ENCODE data around the gene BATF3. TPM values are rescaled to one million over a fixed set of nuclear protein-coding genes. Genes with fewer than 3 reads are reported as not detected.

Gene BATF3
- total RNA-seq, 1 donor: 3.0 TPM

DNA sequence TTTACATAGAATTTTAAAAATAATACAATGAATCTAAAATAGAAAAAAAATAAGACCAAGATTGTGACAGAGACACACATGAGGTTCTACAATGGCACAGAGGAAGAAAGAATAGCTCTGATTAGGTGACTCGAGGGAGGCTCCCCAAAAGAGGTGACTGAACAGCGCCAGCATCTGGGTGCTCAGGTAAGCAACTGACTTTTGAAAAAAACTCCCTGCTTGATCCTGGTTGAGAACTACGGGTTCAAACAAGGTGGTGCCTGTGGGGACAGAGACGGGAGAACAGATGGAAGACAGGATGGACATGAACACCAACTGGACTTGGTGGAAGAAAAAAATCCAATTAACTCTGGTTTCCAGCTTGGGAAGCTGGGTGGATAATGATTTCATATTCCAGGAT, 22.5 kb downstream of the BATF3 start:
- H3K4me3 ChIP-seq (ENCODE audit: low read depth, low read length): no peak overlapping the region
- TF ChIP-seq, protein P1, sequence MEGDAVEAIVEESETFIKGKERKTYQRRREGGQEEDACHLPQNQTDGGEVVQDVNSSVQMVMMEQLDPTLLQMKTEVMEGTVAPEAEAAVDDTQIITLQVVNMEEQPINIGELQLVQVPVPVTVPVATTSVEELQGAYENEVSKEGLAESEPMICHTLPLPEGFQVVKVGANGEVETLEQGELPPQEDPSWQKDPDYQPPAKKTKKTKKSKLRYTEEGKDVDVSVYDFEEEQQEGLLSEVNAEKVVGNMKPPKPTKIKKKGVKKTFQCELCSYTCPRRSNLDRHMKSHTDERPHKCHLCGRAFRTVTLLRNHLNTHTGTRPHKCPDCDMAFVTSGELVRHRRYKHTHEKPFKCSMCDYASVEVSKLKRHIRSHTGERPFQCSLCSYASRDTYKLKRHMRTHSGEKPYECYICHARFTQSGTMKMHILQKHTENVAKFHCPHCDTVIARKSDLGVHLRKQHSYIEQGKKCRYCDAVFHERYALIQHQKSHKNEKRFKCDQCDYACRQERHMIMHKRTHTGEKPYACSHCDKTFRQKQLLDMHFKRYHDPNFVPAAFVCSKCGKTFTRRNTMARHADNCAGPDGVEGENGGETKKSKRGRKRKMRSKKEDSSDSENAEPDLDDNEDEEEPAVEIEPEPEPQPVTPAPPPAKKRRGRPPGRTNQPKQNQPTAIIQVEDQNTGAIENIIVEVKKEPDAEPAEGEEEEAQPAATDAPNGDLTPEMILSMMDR (IDR thresholded peaks at IDR 0.05; ENCODE audit: insufficient read depth, low read depth, low read length): no peak
- DNase-seq (ENCODE audit: low read depth): no peak

DNA sequence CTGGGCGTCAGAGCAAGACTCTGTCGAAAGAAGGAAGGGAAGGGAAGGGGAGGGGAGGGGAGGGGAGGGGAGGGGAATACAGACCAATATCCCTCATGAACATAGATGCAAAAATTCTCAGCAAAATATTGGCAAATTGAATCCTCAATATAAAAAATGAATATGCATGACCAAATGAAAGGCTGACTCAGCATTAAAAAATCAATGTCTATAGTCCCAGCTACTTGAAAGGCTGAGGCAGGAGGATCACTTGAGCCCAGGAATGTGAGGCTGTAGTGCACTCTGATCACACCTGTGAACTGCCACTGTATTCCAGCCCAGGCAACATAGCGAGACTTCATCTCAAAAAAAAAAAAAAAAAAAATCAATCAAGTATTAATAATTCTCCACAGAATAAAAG, 24.0 kb downstream of the BATF3 start:
- no peak for DNase-seq (ENCODE audit: low read depth)
- TF ChIP-seq, protein P1 (IDR thresholded peaks at IDR 0.05; ENCODE audit: insufficient read depth, low read depth, low read length): no peak
- no peak overlapping the region for H3K4me3 ChIP-seq (ENCODE audit: low read depth, low read length)

DNA sequence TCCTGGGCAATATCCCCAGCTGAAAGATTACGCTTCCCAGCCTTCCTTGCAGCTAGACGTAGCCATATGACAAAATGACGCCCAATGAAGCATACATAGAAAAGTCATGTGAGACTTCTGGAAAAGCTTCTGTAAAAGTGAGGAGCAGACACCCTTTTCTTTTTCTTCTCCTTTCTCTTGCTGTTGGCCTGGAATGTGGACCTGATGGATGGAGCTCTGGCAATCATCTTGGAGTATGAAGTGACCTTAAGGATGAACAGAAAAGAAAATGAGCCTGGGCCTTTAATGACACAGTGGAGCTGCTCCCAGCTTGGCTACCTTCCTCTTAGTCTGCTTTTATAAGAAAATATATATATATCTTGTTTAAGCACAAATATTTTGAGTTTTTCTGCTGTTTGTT, 24.8 kb downstream of the BATF3 start:
- DNase-seq (ENCODE audit: low read depth): no peak
- H3K4me3 ChIP-seq (ENCODE audit: low read depth, low read length): no peak overlapping the region
- TF ChIP-seq, protein P1 (IDR thresholded peaks at IDR 0.05; ENCODE audit: insufficient read depth, low read depth, low read length): no peak

DNA sequence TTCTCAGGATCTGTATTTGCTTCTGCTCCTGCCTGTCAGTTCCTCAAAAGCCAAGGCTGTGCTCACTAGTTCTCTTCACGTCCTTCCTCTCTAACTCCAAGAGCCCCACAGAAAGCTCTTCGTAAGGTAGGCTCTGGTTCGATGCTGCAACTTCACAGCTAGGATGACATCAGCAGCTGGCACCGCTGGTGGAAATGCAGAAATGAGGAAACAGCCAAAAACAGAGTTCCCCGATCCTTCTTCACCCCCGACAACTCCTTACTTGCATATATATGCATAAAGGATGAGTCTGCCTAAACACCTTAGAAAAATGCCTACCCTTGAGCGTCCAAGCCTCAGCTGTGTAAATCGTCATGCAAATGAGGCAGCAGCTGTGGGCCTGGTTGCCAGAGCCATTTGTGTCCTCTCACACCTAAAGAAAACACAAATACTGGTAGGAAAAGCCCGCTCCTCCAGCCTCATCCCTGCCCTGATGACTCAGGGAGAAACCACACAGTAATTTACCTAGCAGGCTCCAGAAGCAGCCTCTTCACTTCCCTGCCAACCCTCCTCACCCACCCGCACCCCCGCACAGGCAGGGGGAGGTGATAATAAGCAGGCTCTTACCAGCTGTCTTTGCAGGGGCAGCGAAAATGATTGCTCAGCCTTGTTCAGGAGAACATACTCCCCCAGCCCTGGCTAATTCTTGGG, 28.2 kb downstream of the BATF3 start:
- peak; percentile 27 for DNase-seq (ENCODE audit: low read depth)
- TF ChIP-seq, protein P1 (IDR thresholded peaks at IDR 0.05; ENCODE audit: insufficient read depth, low read depth, low read length): no peak
- H3K4me3 ChIP-seq (ENCODE audit: low read depth, low read length): no peak overlapping the region

DNA sequence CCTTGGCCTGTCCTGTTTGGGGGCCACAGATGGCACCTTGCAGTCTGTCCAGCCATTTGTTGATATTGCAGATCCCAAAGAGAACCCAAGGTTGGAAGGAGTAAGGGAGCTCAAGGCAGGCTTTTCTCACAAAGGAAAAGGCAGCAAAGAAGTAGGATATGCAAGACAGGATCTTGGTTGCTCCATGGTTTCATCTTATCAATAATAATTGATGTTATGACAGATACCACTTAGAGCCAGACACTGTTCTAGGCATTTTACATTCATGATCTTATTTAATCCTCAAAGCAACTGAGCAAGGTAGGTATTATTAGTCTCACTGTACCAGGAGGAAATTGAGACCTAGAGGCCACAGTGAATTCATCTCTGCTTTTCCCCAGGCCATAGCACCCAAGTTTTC, 28.8 kb downstream of the BATF3 start:
- no peak for DNase-seq (ENCODE audit: low read depth)
- TF ChIP-seq, protein P1 (IDR thresholded peaks at IDR 0.05; ENCODE audit: insufficient read depth, low read depth, low read length): no peak
- H3K4me3 ChIP-seq (ENCODE audit: low read depth, low read length): no peak overlapping the region

DNA sequence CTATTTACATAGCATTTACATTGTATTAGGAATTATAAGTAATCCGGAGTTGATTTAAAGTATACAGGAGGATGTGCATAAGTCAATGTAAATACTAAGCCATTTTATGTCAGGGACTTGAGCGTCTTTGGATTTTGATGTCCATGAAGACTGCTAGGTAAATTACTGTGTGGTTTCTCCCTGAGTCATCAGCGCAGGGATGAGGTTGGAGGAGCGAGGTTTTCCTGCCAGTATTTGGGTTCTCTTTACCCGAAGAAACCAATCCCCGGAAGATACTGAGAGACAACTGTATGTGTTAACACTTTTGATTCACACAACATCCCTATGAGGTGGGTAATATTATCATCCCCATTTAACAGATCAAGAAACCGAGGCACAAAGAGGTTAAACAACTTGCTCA, 29.3 kb downstream of the BATF3 start:
- no peak overlapping the region for H3K4me3 ChIP-seq (ENCODE audit: low read depth, low read length)
- TF ChIP-seq, protein P1 (IDR thresholded peaks at IDR 0.05; ENCODE audit: insufficient read depth, low read depth, low read length): no peak
- DNase-seq (ENCODE audit: low read depth): no peak

DNA sequence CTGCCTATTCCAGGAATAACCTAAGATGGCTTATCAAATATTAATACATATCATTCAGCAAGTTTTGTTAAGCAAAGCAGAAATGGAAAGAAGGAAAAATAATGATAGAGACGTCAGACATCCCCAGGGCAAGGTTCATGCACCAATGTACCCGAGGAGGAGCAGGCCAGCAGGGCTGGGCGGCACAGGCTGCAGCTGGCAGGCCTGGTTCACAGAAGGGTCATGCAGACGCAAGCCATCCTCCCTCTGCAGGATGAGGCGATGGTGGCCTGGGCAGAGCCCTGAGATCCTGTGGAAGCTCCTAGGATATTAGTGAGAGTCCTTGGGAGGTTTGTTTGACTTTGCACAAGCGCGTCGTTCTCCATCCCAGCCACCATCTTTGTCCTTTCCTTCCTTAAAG, 30.0 kb downstream of the BATF3 start:
- H3K4me3 ChIP-seq (ENCODE audit: low read depth, low read length): no peak overlapping the region
- TF ChIP-seq, protein P1 (IDR thresholded peaks at IDR 0.05; ENCODE audit: insufficient read depth, low read depth, low read length): no peak

More for the DNA sequence above, 30.0 kb downstream of the BATF3 start:
- DNase-seq (ENCODE audit: low read depth): no peak

All from fibroblast of villous mesenchyme (primary cell).